ENCODE data around the gene PQBP1. TPM values are rescaled to one million over a fixed set of nuclear protein-coding genes. Genes with fewer than 3 reads are reported as not detected.

The PQBP1 gene
- total RNA-seq, 1 experiment from 2014 or later, result 110 TPM

GRCh38 chrX:48917139-48918001 is 19.6 kb downstream of the PQBP1 start:
- no TSS peak for BruUV-seq (replicated peaks)
- DNase-seq, result peak; percentile 87
- CTCF ChIA-PET, result interaction anchor here (0.7 kb wide), 1 partner anchor 276 kb away, joined by 5 read pairs; no protein-coding TSS in a partner anchor
- intact Hi-C loops (cut with micrococcal nuclease; ENCODE audit: unreplicated experiment), result loop anchor here (2.0 to 10.0 kb wide), 3 partner anchors 53 to 123 kb away; partner anchors contain the start of gene HDAC6
- TF ChIP-seq CTCF (IDR thresholded peaks at IDR 0.05; ENCODE audit: unreplicated experiment), result peak; percentile 92
- H3K4me3 Mint-ChIP-seq (ENCODE audit: low read depth, unreplicated experiment), result peak overlapping the region; percentile 97
- peak overlapping the region; percentile 90 for H3K27ac Mint-ChIP-seq (ENCODE audit: unreplicated experiment)
- peaks cover 22% of the 10 kb centered on the region for H3K4me1 Mint-ChIP-seq (ENCODE audit: low read depth, unreplicated experiment)
- H3K36me3 Mint-ChIP-seq (ENCODE audit: insufficient read depth, unreplicated experiment), result peaks cover 45% of the 10 kb centered on the region
- no peaks in the 10 kb centered on the region for H3K9me3 Mint-ChIP-seq (ENCODE audit: low read depth, unreplicated experiment)
- H3K27me3 Mint-ChIP-seq (ENCODE audit: unreplicated experiment), result no peaks in the 10 kb centered on the region

- CTCF ChIA-PET, result interaction anchor here (0.7 kb wide), 1 partner anchor 275 kb away, joined by 5 read pairs; no protein-coding TSS in a partner anchor
- Mint-ChIP-seq H3K27me3 (ENCODE audit: unreplicated experiment) (no peaks in the 10 kb centered on the region), H3K4me3 (ENCODE audit: low read depth, unreplicated experiment) (peak overlapping the region; percentile 97), H3K9me3 (ENCODE audit: low read depth, unreplicated experiment) (no peaks in the 10 kb centered on the region), H3K4me1 (ENCODE audit: low read depth, unreplicated experiment) (peaks cover 17% of the 10 kb centered on the region), H3K27ac (ENCODE audit: unreplicated experiment) (peak overlapping the region; percentile 90), H3K36me3 (ENCODE audit: insufficient read depth, unreplicated experiment) (peaks cover 40% of the 10 kb centered on the region)
- intact Hi-C loops (cut with micrococcal nuclease; ENCODE audit: unreplicated experiment), result loop anchor here (2.0 to 10.0 kb wide), 3 partner anchors 53 to 123 kb away; partner anchors contain the start of gene HDAC6
- no peak for DNase-seq
- BruUV-seq (replicated peaks), result no TSS peak
- no peak for TF ChIP-seq CTCF (IDR thresholded peaks at IDR 0.05; ENCODE audit: unreplicated experiment)
These were observed 20.5 kb downstream of the PQBP1 start for GRCh38 chrX:48918301-48918642.

- no peaks in the 10 kb centered on the region for H3K27me3 Mint-ChIP-seq (ENCODE audit: unreplicated experiment)
- H3K4me3 Mint-ChIP-seq (ENCODE audit: low read depth, unreplicated experiment), result peak within 1 kb of the TSS; percentile 97
- H3K36me3 Mint-ChIP-seq (ENCODE audit: insufficient read depth, unreplicated experiment), result peaks cover 39% of the 10 kb centered on the region
- CTCF ChIA-PET, result no interaction called here
- intact Hi-C loops (cut with micrococcal nuclease; ENCODE audit: unreplicated experiment), result loop anchor here (2.0 to 10.0 kb wide), 3 partner anchors 54 to 122 kb away; partner anchors contain the start of gene HDAC6
- no TSS peak for BruUV-seq (replicated peaks)
- TF ChIP-seq CTCF (IDR thresholded peaks at IDR 0.05; ENCODE audit: unreplicated experiment), result no peak
- peaks cover 17% of the 10 kb centered on the region for H3K4me1 Mint-ChIP-seq (ENCODE audit: low read depth, unreplicated experiment)
- DNase-seq, result peak; percentile 95
- H3K9me3 Mint-ChIP-seq (ENCODE audit: low read depth, unreplicated experiment), result no peaks in the 10 kb centered on the region
- peak within 1 kb of the TSS; percentile 90 for H3K27ac Mint-ChIP-seq (ENCODE audit: unreplicated experiment)
These were observed 21.1 kb downstream of the PQBP1 start, which contains the start of gene PIM2 for GRCh38 chrX:48918643-48919340. Gene PIM2, minus strand, starts transcription at chrX:48919024. Its CDS starts 190 bp downstream, at chrX:48918834.

GRCh38 chrX:48919360-48919841 is 21.7 kb downstream of the PQBP1 start:
- Mint-ChIP-seq H3K27ac (ENCODE audit: unreplicated experiment) (peak overlapping the region; percentile 90), H3K4me3 (ENCODE audit: low read depth, unreplicated experiment) (peak overlapping the region; percentile 97), H3K27me3 (ENCODE audit: unreplicated experiment) (no peaks in the 10 kb centered on the region), H3K4me1 (ENCODE audit: low read depth, unreplicated experiment) (peaks cover 17% of the 10 kb centered on the region), H3K9me3 (ENCODE audit: low read depth, unreplicated experiment) (no peaks in the 10 kb centered on the region), H3K36me3 (ENCODE audit: insufficient read depth, unreplicated experiment) (peaks cover 42% of the 10 kb centered on the region)
- peak; percentile 22 for DNase-seq
- intact Hi-C loops (cut with micrococcal nuclease; ENCODE audit: unreplicated experiment), result loop anchor here (2.0 to 10.0 kb wide), 3 partner anchors 55 to 121 kb away; partner anchors contain the start of gene HDAC6
- BruUV-seq (replicated peaks), result no TSS peak
- TF ChIP-seq CTCF (IDR thresholded peaks at IDR 0.05; ENCODE audit: unreplicated experiment), result no peak
- CTCF ChIA-PET, result no interaction called here

Data from Calu3 (cell line).